Measurements from ENCODE around the gene PDE9A.
"Not testable (repeated sequence)": the region's sequence is repeated elsewhere in the genome, so short reads cannot be mapped to it uniquely, and the experiment has no call there.

The PDE9A gene

DNA sequence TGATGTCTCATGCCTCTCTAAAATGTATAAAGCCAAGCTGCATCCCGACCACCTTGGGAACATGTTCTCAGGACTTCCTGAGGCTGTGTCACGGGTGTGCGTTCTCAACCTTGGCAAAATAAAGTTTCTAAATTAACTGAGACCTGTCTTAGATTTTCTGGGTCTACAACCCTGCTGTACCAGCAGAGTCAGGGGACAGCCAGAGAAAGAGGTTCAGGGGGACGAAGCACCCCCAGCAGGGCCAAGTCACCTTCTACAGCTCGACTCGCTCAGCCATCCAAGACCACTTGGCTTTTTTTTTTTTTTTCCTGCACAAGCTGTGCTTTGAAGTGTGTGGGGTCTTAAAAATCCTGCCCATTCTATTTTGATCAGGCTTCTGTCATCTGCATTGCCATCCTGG, 28.5 kb upstream of the PDE9A start:
- DNase-seq = no peak

DNA sequence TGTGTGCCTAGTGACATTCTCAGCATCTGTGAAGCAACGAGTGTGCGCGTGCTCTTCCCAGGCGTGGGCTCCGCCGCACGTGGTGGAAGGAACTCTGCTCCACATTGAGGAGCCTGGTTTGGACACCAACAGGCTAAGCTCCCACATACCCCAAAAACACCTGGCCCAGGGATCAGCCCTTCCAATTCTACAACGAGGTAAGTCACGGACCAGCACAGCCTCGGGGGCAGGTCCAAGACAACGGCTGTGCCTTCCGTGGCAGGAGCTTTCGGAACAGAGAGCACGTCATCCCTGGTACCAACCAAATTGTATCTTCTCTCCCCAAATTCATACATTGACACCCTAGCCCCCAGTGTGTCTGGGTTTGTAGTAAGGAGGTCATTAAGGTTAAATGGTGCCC, 27.2 kb upstream of the PDE9A start:
- DNase-seq = no peak

DNA sequence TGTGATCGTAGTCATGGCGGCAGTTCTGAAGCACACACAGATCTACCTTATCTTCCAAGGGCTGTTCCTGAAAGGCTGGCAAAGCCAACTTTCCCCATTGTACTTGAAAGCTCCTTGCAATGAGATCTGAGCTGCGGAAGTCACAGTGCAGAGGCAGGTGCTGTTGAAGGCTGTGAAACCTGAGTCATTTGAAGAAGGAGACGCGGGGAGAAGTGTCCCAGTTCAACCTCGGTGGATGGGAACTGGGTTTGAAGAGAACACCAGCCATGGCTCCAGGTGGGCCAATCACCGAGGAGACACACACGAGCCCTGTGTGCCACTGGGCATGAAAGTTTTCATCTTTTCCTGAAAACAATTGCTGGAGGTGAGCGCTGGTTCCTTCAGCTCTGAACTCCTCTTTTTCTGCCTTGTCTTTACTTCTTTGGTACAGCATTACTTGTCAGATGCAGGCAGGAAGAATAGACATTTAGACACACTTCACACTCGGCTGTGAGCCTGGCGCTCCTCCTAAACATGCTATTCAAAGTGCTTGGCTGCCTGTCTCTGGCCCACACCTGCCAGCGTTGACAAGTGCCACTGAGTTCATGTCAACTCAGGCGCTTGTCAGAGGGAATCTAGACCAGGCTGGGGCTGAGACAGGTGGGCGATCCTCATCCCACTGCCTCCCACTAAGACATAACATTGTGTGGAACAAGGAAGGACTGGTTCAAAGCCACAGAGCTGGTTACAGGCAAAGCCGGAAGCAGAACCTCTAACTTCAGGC, 25.7 kb upstream of the PDE9A start:
- no peak for DNase-seq

GRCh38 chr21:42628466-42629061, 24.9 kb upstream of the PDE9A start:
- DNase-seq = not testable (repeated sequence)

DNA sequence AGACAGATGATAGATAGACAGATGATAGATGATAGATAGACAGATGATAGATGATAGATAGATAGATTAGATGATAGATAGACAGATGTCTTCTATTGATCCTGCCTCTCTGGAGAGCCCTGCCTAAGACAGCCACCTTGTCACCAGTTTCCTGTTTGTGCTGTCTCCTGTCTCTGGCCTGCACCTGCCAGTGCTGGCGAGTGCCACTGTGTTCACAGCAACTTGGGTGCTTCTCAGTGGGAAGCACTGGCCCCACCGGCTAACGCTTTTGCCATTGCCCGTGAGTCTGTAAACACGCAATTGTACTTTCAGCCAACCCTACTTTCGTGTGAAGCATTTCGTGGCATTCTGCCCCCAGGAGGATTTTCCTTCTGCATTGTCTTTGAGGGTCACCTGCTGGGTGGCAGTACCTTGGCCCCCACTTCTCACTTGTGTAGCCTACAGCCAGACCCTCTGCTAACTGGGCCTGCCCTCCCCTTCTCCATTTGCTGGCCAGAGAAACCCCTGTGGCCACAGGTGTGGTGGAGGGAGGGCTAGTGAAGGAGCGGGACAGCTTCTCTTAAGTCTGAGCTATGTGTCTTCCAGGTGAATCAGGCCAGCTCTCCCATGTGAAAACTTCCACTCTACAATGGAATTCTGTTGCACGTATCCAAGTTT, 23.4 kb upstream of the PDE9A start:
- no peak for DNase-seq

GRCh38 chr21:42630626-42631025, 22.8 kb upstream of the PDE9A start:
- DNase-seq = no peak

- DNase-seq = no peak
Measured at GRCh38 chr21:42631142-42631541, 22.3 kb upstream of the PDE9A start.

GRCh38 chr21:42632336-42632751, 21.1 kb upstream of the PDE9A start:
- no peak for DNase-seq

DNA sequence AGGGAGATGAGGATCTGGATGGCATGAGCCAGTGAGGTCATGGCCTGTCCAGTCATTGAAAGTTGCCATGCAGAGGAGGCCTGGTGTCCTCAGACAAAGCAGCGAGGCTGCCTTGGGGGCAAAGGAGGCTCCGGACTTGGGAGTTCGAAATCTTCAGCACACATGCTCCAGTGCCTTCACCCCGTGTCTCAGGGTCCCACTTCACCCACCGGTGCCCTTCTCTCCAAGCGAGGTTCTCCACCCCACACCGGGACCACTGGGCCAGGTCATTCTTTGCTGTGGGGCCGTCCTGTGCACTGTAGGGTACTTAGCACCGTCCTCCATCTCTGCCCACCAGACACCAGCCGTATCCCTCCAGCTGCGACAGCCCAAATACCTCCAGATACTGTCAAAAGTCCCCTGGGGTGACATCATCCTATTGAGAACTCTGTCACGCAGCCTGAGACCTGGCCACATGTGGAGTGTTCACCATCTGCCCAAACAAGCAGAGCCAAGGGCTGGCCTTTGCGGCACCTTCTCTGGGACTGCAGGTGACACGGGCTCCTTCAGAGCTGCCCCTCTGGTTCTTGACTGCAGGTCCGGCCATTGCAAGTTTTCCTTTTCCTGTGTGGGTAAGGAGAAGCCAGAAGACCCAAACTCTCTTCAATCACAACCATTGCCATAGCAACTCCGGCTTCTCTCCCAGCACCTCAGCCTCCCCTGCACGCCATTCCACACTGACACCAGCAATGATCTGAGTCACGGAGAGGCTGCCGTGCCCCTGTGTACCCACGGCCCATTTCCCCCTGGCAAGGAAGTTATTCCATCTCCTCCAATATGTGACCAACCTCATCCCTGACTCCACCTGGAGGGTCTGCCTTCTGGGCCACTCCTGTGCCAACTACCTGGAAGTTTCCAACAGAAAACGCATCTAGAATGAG, 20.4 kb upstream of the PDE9A start:
- no peak for DNase-seq

- no peak for DNase-seq
Measured at GRCh38 chr21:42633858-42634257, 19.6 kb upstream of the PDE9A start.

DNA sequence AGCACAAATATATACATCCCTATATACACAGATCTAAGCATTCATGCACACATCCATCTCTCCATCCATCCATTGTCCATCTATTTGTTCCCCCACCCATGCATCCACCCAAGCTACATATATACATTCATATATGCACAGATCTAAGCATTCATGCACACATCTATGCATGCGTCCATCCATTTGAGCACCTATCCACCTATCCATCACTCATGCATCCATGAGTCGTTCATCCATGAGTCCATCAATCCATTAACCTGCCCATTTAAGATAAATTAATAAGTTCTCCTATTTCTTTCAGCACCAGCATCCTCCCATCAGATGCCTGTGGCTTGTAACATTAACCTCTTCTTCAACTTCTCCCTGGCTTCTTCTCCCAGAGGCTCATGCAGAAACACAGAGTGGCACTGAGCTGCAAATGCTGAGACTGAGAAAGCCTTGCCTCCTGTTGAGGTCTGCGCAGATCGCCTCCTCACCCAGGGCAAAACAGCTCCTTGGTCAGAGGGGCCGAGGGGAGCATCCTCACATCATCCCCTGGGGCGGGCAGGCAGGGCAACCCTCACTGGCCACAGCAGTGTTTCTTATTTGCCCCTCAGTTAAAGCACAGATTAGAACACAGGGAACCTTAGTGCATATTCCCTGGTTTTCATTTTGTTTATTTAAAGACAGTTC, 17.4 kb upstream of the PDE9A start:
- no peak for DNase-seq

DNA sequence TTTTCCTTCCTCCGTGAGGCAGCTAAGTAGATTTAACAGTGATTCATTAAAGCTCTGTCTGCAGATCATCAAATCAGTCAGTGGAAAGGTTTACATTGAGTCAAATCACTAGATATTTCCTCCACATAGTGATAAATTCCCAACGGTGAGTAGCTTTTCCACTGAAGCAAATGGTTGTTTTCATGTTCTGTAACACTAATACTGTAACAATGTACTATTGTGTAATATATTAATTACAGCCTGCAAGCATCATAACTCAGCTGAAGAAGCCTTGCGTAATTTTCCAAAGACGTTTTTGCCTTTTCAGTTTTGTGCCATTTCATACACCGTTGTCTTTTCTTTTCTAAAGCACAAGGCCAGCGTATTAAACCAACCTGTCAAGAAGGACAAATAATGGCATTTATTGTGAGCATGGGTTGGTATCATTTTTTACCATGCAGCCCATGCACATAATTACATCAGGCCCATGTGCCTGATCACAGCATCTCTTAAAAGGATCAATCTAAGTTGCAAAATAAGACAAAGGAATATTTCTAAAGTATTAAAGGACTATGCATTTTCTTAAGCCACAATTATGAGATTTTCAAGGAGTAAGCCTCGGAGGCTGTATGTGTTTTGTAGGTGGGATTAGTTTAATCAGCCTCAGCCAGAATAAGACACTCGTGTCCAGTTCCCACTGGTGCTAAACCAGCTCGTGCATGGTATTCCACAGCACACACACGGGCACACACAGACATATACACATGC, 16.7 kb upstream of the PDE9A start:
- no peak for DNase-seq

GRCh38 chr21:42637267-42638041, 16.0 kb upstream of the PDE9A start:
- no peak for DNase-seq

DNA sequence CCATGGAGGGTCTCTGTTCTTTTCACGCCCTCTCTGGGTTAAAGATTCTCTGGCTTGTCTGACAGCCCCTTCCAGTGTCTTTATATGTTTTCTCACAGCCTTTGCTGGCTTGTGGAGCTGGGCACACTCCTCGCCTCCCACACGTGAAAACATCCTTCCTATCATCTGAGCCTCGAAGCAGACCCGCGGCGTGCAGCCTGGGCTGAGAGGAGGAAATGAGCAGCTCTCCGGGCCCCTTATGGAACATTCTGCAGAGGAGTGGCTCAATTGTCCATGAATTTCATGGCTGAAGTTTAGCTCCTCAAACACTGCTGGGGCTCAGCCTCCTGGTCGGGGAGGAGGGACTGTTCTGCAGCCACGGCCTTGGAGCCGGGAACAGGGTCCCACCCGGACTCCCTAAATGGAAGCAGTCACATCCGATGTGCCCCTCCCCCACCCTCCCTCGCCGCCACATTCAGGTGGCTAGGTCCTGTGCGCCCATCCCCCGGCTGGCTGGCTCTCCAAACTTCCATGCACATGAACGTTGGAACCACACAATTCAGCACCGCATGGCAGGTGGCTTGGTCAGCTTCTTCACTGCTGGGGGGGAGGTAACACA, 15.1 kb upstream of the PDE9A start:
- no peak for DNase-seq

- DNase-seq = no peak
Measured at GRCh38 chr21:42639646-42640152, 13.7 kb upstream of the PDE9A start.

GRCh38 chr21:42640486-42640885, 12.9 kb upstream of the PDE9A start:
- DNase-seq = no peak

DNA sequence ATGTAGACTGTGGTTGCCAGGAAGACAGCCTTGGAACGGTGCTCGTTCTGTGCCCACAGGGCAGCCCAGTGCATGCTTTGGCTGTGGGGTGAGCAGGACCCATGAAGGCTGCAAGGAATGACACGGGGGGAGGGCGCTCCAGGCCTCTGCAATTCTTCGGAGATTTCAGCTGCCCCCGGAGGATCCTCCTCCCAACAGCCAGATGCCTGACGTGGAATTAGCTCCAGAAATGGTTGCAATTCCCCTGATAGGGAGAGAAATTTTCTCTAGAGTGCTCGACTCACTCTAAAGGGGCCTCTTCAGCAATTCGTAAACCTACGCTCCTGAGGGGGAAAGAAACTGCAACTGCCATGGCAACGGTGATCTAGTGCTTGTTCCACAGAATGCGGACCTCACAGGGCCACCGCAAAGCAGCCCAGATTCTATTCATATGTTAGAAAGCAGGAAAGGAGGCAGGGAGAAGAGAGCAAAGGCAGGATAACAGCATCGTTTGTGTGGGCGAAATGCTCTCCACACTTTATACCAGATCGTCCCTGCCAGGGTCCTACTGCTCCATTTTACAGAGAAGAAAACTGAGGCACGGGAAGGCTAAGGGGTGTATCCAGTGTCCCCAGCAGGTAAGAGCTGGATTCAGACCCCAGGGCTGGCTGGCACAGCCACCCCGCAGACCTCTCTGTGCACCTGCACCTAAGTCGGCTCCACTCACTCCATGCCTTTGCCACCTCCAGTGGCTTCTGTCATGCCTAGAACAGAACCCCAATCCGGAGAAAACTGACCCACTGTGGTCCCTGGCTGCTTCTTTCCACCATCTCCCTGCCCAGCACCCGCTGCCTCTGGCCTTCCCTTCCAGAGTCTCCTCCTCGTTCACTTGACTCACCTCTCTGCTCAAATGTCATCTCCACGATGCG, 11.9 kb upstream of the PDE9A start:
- DNase-seq = no peak

GRCh38 chr21:42642219-42642745, 11.1 kb upstream of the PDE9A start:
- no peak for DNase-seq

All from 8988T (cell line).